Muscle layer of duodenum (tissue), 2 donors: ENCODE data around the gene UTP25.
"Not testable (repeated sequence)": the region's sequence is repeated elsewhere in the genome, so short reads cannot be mapped to it uniquely, and the experiment has no call there.

Source experiments
- H3K27ac ChIP-seq: one replicate; pipeline ENCODE4 v1.7.0; 2013; ENCODE audit warnings: mild to moderate bottlenecking, low read length
- H3K27me3 ChIP-seq: one replicate; pipeline ENCODE4 v1.7.0; 2013; ENCODE audit warnings: low read depth, mild to moderate bottlenecking, control low read depth, low read length
- H3K36me3 ChIP-seq, 2 donors: one replicate each; pipeline ENCODE4 v1.7.0; 2013; ENCODE audit warnings: low read length in 2 of 2, control low read depth in 1 of 2, mild to moderate bottlenecking in 1 of 2; ENCODE audit not compliant: insufficient read depth in 2 of 2, control insufficient read depth in 1 of 2
- H3K4me1 ChIP-seq, 2 donors: one replicate each; pipeline ENCODE4 v1.7.0; 2013; ENCODE audit warnings: low read length in 2 of 2, mild to moderate bottlenecking in 2 of 2, control low read depth in 1 of 2, moderate library complexity in 1 of 2; ENCODE audit not compliant: insufficient read depth in 2 of 2, control insufficient read depth in 1 of 2
- H3K4me3 ChIP-seq, 2 donors: one replicate each; pipeline ENCODE4 v1.7.0; 2013; ENCODE audit warnings: low read length in 2 of 2, low read depth in 1 of 2, mild to moderate bottlenecking in 1 of 2
- H3K9me3 ChIP-seq, 2 donors: one replicate each; pipeline ENCODE4 v1.7.0; 2013; ENCODE audit warnings: low read length in 2 of 2, control low read depth in 1 of 2, mild to moderate bottlenecking in 1 of 2; ENCODE audit not compliant: control insufficient read depth in 1 of 2
- donor health status: healthy.

Gene UTP25

GRCh38 chr1:209885403-209886218 lies 57.8 kb downstream of the UTP25 start:
- Histone ChIP-seq H3K9me3 (no peaks in the 10 kb centered on the region), H3K27ac (no peak overlapping the region), H3K4me3 (no peak overlapping the region), H3K36me3 (peaks cover 0 to 5% of the 10 kb centered on the region in 2 donors), H3K4me1 (no peaks in the 10 kb centered on the region), H3K27me3 (no peaks in the 10 kb centered on the region)

- H3K27ac ChIP-seq: no peak overlapping the region
- peaks cover 0 to 5% of the 10 kb centered on the region in 2 donors for H3K36me3 ChIP-seq
- no peaks in the 10 kb centered on the region for H3K9me3 ChIP-seq
- H3K27me3 ChIP-seq: no peaks in the 10 kb centered on the region
- no peak overlapping the region for H3K4me3 ChIP-seq
- H3K4me1 ChIP-seq: no peaks in the 10 kb centered on the region
Measured at GRCh38 chr1:209886219-209886536, 58.4 kb downstream of the UTP25 start.

GRCh38 chr1:209888291-209889076 lies 60.7 kb downstream of the UTP25 start:
- H3K36me3 ChIP-seq, H3K4me3 ChIP-seq, H3K27ac ChIP-seq, H3K9me3 ChIP-seq, H3K4me1 ChIP-seq, H3K27me3 ChIP-seq: not testable (repeated sequence)

- Histone ChIP-seq H3K36me3 (no peaks in the 10 kb centered on the region), H3K27me3 (no peaks in the 10 kb centered on the region), H3K9me3 (no peaks in the 10 kb centered on the region), H3K4me3 (no peak overlapping the region), H3K27ac (no peak overlapping the region), H3K4me1 (no peaks in the 10 kb centered on the region)
Measured at GRCh38 chr1:209889077-209889418, 61.3 kb downstream of the UTP25 start.

- H3K4me3 ChIP-seq: no peak overlapping the region
- H3K4me1 ChIP-seq: no peaks in the 10 kb centered on the region
- H3K27me3 ChIP-seq: no peaks in the 10 kb centered on the region
- no peaks in the 10 kb centered on the region for H3K36me3 ChIP-seq
- H3K9me3 ChIP-seq: no peaks in the 10 kb centered on the region
- no peak overlapping the region for H3K27ac ChIP-seq
Measured at GRCh38 chr1:209890641-209891330, 63.0 kb downstream of the UTP25 start.

GRCh38 chr1:209893751-209894150 lies 66.0 kb downstream of the UTP25 start:
- Histone ChIP-seq H3K4me1 (no peaks in the 10 kb centered on the region), H3K27me3 (no peaks in the 10 kb centered on the region), H3K36me3 (no peaks in the 10 kb centered on the region), H3K27ac (no peak overlapping the region), H3K4me3 (no peak overlapping the region), H3K9me3 (no peaks in the 10 kb centered on the region)

- no peak overlapping the region for H3K4me3 ChIP-seq
- H3K9me3 ChIP-seq: no peaks in the 10 kb centered on the region
- no peaks in the 10 kb centered on the region for H3K36me3 ChIP-seq
- H3K27ac ChIP-seq: no peak overlapping the region
- H3K27me3 ChIP-seq: no peaks in the 10 kb centered on the region
- H3K4me1 ChIP-seq: no peaks in the 10 kb centered on the region
Measured at GRCh38 chr1:209895709-209896108, 67.9 kb downstream of the UTP25 start.

- Histone ChIP-seq H3K27ac (no peak overlapping the region), H3K36me3 (no peaks in the 10 kb centered on the region), H3K4me1 (no peaks in the 10 kb centered on the region), H3K9me3 (no peaks in the 10 kb centered on the region), H3K27me3 (no peaks in the 10 kb centered on the region), H3K4me3 (no peak overlapping the region)
Measured at GRCh38 chr1:209896346-209896745, 68.6 kb downstream of the UTP25 start.

- H3K4me3 ChIP-seq, H3K36me3 ChIP-seq, H3K27ac ChIP-seq, H3K4me1 ChIP-seq, H3K9me3 ChIP-seq, H3K27me3 ChIP-seq: not testable (repeated sequence)
Measured at GRCh38 chr1:209898271-209898670, 70.5 kb downstream of the UTP25 start.

- not testable (repeated sequence) for H3K27me3 ChIP-seq, H3K36me3 ChIP-seq, H3K9me3 ChIP-seq, H3K4me3 ChIP-seq, H3K27ac ChIP-seq, H3K4me1 ChIP-seq
Measured at GRCh38 chr1:209898851-209899250, 71.1 kb downstream of the UTP25 start.

- no peaks in the 10 kb centered on the region for H3K4me1 ChIP-seq
- no peaks in the 10 kb centered on the region for H3K36me3 ChIP-seq
- H3K9me3 ChIP-seq: peaks cover 0 to 5% of the 10 kb centered on the region in 2 donors
- H3K27ac ChIP-seq: no peak overlapping the region
- H3K4me3 ChIP-seq: no peak overlapping the region
- H3K27me3 ChIP-seq: no peaks in the 10 kb centered on the region
Measured at GRCh38 chr1:209899948-209900347, 72.2 kb downstream of the UTP25 start.
